DND-41 (cell line): ENCODE results near the gene STX19.

Experiments used
- ATAC-seq: fragments of 200-7000 bp; cut with Tn5 transposase; 3 replicates; pipeline ENCODE4 v1.9.1; 2021; ENCODE audit warnings: low read depth; ENCODE audit not compliant: insufficient read depth
- DNase-seq: peaks from one replicate; pipeline ENCODE4 v3.0.0-alpha.2; 2020
- H2AFZ ChIP-seq: 2 replicates; pipeline ENCODE4 v1.6.0; 2012; ENCODE audit warnings: low read depth, low read length
- H3K27ac ChIP-seq: 2 replicates; pipeline ENCODE4 v1.5.1; 2012; ENCODE audit warnings: low read length, inconsistent platforms
- H3K27me3 ChIP-seq: fragments of 200-600 bp; sonication (generic); 2 replicates; pipeline ENCODE4 v1.6.0; 2012; ENCODE audit warnings: low read length, mild to moderate bottlenecking, inconsistent platforms; ENCODE audit not compliant: insufficient read depth, poor library complexity
- H3K36me3 ChIP-seq: 2 replicates; pipeline ENCODE4 v1.5.1; 2012; ENCODE audit warnings: low read length, inconsistent platforms; ENCODE audit not compliant: insufficient read depth
- H3K4me1 ChIP-seq: 2 replicates; pipeline ENCODE4 v1.5.1; 2012; ENCODE audit warnings: mild to moderate bottlenecking, low read length; ENCODE audit not compliant: insufficient read depth
- H3K4me2 ChIP-seq: 2 replicates; pipeline ENCODE4 v1.6.0; 2012; ENCODE audit warnings: mild to moderate bottlenecking, moderate library complexity, low read length, inconsistent platforms; ENCODE audit not compliant: insufficient read depth
- H3K4me3 ChIP-seq, 2 experiments: fragments of 200-600 bp in 1 of 2; shearing (Covaris generic) in 1 of 2; 2 replicates each; pipeline ENCODE4 v1.5.1; 2012 to 2016; ENCODE audit warnings: inconsistent platforms in 2 of 2, low read length in 2 of 2, mild to moderate bottlenecking in 2 of 2, low read depth in 1 of 2, moderate library complexity in 1 of 2
- H3K79me2 ChIP-seq: 2 replicates; pipeline ENCODE4 v1.6.0; 2012; ENCODE audit warnings: low read length, inconsistent platforms; ENCODE audit not compliant: insufficient read depth
- H3K9ac ChIP-seq: 2 replicates; pipeline ENCODE4 v1.6.0; 2012; ENCODE audit warnings: low read depth, mild to moderate bottlenecking, inconsistent platforms, low read length, moderate library complexity
- H3K9me3 ChIP-seq: 2 replicates; pipeline ENCODE4 v1.5.1; 2012; ENCODE audit warnings: low read length, moderate library complexity, mild to moderate bottlenecking, inconsistent platforms; ENCODE audit not compliant: insufficient read depth, severe bottlenecking
- H4K20me1 ChIP-seq: 2 replicates; pipeline ENCODE4 v1.6.0; 2012; ENCODE audit warnings: low read length; ENCODE audit not compliant: insufficient read depth
- CTCF ChIP-seq: IDR thresholded peaks from 2 replicates; pipeline ENCODE4 v1.5.1; 2012; ENCODE audit warnings: borderline replicate concordance, low read length, moderate library complexity, mild to moderate bottlenecking; ENCODE audit not compliant: poor library complexity, severe bottlenecking; ENCODE audit errors: extremely low read depth
- EZH2 ChIP-seq: IDR thresholded peaks from 3 replicates; pipeline ENCODE4 v1.6.1; 2012; ENCODE audit warnings: borderline replicate concordance, low read depth, mild to moderate bottlenecking, moderate library complexity, low read length, inconsistent platforms; ENCODE audit not compliant: severe bottlenecking

STX19 gene

GRCh38 chr3:94043285-94043684, 14.9 kb upstream of the STX19 start:
- TF ChIP-seq CTCF (no peak), EZH2 (no peak)
- Histone ChIP-seq H3K27me3 (no peaks in the 10 kb centered on the region), H3K27ac (no peak overlapping the region), H3K9me3 (no peaks in the 10 kb centered on the region), H3K36me3 (peaks cover 11% of the 10 kb centered on the region), H2AFZ (no peak overlapping the region), H3K9ac (no peak overlapping the region), H3K79me2 (no peaks in the 10 kb centered on the region), H3K4me1 (no peaks in the 10 kb centered on the region), H4K20me1 (no peaks in the 10 kb centered on the region), H3K4me2 (no peak overlapping the region), H3K4me3 (no peak overlapping the region)
- no peak for ATAC-seq
- no peak for DNase-seq

GRCh38 chr3:94036909-94037507, 8.6 kb upstream of the STX19 start:
- TF ChIP-seq CTCF (peak; percentile 47), EZH2 (no peak)
- ATAC-seq (0 out of 3 replicates have a peak, but pooled peaks have one; percentile 44), DNase-seq (no peak)

GRCh38 chr3:94026623-94027022, 1.8 kb downstream of the STX19 start:
- H3K4me1 ChIP-seq = no peaks in the 10 kb centered on the region
- no peaks in the 10 kb centered on the region for H3K27me3 ChIP-seq
- H3K9ac ChIP-seq = no peak overlapping the region
- no peaks in the 10 kb centered on the region for H3K36me3 ChIP-seq
- H3K4me2 ChIP-seq = no peak overlapping the region
- DNase-seq (no peak), ATAC-seq (no peak)
- no peak overlapping the region for H2AFZ ChIP-seq
- H3K27ac ChIP-seq = no peak overlapping the region
- no peaks in the 10 kb centered on the region for H4K20me1 ChIP-seq
- H3K4me3 ChIP-seq = no peak overlapping the region
- H3K9me3 ChIP-seq = no peaks in the 10 kb centered on the region
- H3K79me2 ChIP-seq = no peaks in the 10 kb centered on the region
- no peak for TF ChIP-seq EZH2
- TF ChIP-seq CTCF = no peak

More at GRCh38 chr3:94036909-94037507, 8.6 kb upstream of the STX19 start:
- H3K4me2 ChIP-seq = no peak overlapping the region
- H3K9me3 ChIP-seq = no peaks in the 10 kb centered on the region
- no peaks in the 10 kb centered on the region for H4K20me1 ChIP-seq
- H3K9ac ChIP-seq = no peak overlapping the region
- no peak overlapping the region for H3K4me3 ChIP-seq
- no peak overlapping the region for H3K27ac ChIP-seq
- no peak overlapping the region for H2AFZ ChIP-seq
- H3K4me1 ChIP-seq = no peaks in the 10 kb centered on the region
- no peaks in the 10 kb centered on the region for H3K27me3 ChIP-seq
- H3K36me3 ChIP-seq = peaks cover 5% of the 10 kb centered on the region; the same call in 1 of the 2 replicates
- no peaks in the 10 kb centered on the region for H3K79me2 ChIP-seq
